Measurements from ENCODE around the gene GPR39. TPM values are rescaled to one million over a fixed set of nuclear protein-coding genes. Genes with fewer than 3 reads are reported as not detected.

The GPR39 gene
- total RNA-seq, 1 donor = 3.6 TPM

DNA sequence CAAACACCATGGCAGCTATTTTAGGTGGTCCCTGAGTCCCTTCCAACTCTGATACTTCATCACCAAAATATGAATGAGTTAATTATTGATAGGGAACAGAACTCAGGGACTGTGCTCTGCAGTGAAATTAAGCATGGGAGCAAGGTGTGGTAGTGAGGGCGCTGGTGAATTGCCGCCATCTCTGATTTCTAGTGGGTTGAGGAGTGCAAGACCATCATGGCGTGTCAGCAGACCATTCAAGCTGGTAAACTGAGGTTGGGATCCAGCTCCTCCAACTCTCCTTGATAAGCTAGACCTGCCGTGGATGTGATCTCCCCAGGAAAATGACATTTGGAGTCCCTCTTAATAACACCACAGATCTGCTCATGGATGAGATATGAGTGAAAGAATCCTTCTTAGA lies 183.0 kb downstream of the GPR39 start:
- no peaks in the 10 kb centered on the region for H3K4me1 ChIP-seq (ENCODE audit: insufficient read depth, low read length)
- H3K9me3 ChIP-seq (ENCODE audit: low read depth, low read length) = no peaks in the 10 kb centered on the region
- H3K79me2 ChIP-seq (ENCODE audit: insufficient read depth, low read length) = no peaks in the 10 kb centered on the region
- DNase-seq (ENCODE audit: insufficient read length, low spot score, missing footprints) = no peak
- H3K27me3 ChIP-seq (ENCODE audit: insufficient read depth, low read length) = no peaks in the 10 kb centered on the region
- no peak overlapping the region for H3K4me3 ChIP-seq (ENCODE audit: insufficient read depth, low read length)
- no peaks in the 10 kb centered on the region for H4K20me1 ChIP-seq (ENCODE audit: insufficient read depth, low read length)
- no peak overlapping the region for H3K4me2 ChIP-seq (ENCODE audit: insufficient read depth, low read length)
- TF ChIP-seq, protein P1, sequence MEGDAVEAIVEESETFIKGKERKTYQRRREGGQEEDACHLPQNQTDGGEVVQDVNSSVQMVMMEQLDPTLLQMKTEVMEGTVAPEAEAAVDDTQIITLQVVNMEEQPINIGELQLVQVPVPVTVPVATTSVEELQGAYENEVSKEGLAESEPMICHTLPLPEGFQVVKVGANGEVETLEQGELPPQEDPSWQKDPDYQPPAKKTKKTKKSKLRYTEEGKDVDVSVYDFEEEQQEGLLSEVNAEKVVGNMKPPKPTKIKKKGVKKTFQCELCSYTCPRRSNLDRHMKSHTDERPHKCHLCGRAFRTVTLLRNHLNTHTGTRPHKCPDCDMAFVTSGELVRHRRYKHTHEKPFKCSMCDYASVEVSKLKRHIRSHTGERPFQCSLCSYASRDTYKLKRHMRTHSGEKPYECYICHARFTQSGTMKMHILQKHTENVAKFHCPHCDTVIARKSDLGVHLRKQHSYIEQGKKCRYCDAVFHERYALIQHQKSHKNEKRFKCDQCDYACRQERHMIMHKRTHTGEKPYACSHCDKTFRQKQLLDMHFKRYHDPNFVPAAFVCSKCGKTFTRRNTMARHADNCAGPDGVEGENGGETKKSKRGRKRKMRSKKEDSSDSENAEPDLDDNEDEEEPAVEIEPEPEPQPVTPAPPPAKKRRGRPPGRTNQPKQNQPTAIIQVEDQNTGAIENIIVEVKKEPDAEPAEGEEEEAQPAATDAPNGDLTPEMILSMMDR (IDR thresholded peaks at IDR 0.05; ENCODE audit: extremely low read depth, low read depth, low read length) = no peak
- H2AFZ ChIP-seq (ENCODE audit: low read length) = no peak overlapping the region
- no peak overlapping the region for H3K27ac ChIP-seq (ENCODE audit: low read depth, low read length)
- no peaks in the 10 kb centered on the region for H3K36me3 ChIP-seq (ENCODE audit: insufficient read depth, low read length)

DNA sequence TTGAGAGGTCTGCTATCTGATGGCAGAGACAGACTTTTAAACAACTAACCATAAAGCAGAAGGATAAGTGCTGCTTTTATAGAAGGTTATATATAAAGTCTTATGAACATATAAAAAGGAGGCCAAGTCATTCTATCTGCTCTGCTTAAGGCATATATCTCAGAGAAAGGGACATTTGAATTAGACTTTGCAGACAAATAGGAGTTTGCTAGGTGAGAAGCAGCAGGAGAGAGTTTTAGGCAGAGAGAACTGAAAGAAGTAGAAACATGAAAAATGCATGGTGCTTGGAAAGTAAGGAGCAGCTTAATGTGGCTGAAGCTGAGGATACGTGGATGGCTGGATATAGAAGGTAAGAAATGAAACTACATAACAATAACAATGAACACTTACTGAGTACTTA lies 188.0 kb downstream of the GPR39 start:
- no peak overlapping the region for H3K27ac ChIP-seq (ENCODE audit: low read depth, low read length)
- no peaks in the 10 kb centered on the region for H4K20me1 ChIP-seq (ENCODE audit: insufficient read depth, low read length)
- no peak overlapping the region for H3K4me3 ChIP-seq (ENCODE audit: insufficient read depth, low read length)
- TF ChIP-seq, protein P1 (IDR thresholded peaks at IDR 0.05; ENCODE audit: extremely low read depth, low read depth, low read length) = no peak
- H3K79me2 ChIP-seq (ENCODE audit: insufficient read depth, low read length) = no peaks in the 10 kb centered on the region
- H3K36me3 ChIP-seq (ENCODE audit: insufficient read depth, low read length) = no peaks in the 10 kb centered on the region
- no peak overlapping the region for H3K4me2 ChIP-seq (ENCODE audit: insufficient read depth, low read length)
- no peak overlapping the region for H2AFZ ChIP-seq (ENCODE audit: low read length)
- H3K9me3 ChIP-seq (ENCODE audit: low read depth, low read length) = no peaks in the 10 kb centered on the region
- DNase-seq (ENCODE audit: insufficient read length, low spot score, missing footprints) = no peak
- H3K27me3 ChIP-seq (ENCODE audit: insufficient read depth, low read length) = no peaks in the 10 kb centered on the region
- no peaks in the 10 kb centered on the region for H3K4me1 ChIP-seq (ENCODE audit: insufficient read depth, low read length)

DNA sequence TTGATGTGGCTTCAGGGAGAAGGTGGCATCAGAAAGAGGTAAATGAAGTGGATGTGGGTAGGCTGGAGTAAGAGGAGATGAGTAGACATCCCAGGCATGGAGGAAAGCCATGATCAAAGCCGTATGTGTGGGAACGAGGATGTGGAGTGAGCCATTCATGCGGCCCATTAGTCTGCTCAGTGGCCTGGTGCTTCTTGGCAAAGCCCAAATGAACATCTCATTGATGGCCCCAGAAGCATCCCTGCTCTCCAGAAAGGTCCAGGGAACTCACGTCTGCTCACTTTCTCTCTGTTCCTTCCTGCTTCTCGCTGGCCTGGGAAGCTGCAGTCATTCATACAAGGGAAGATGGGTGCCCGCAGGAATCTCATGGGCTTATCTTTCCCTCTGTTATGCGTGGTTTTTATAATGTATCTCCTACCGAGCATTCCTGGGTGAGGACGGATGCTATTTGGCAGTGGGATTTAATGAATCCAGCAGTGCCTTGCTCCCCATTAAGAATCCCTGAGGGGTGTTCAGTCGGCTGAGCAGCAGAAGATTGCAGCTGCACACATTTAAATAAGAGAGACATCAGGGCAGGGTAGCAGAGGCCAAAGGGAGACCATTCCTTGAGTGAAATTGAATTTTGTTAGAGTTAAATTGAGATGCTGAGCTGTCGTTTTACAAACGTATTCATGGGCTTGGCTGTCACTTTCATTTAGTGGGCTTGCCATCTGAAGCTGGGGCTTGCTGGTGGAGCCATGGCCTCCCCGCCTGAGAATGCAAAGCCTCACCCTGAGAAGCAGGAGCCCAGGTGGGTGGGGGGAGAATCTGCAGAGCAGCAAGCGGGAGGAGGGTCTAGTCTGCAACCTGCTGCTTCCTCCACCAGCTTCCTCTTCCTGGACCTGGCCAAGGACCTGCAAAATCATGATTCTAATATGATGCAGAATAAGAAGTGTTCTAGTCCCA lies 188.9 kb downstream of the GPR39 start:
- Histone ChIP-seq H3K27me3 (ENCODE audit: insufficient read depth, low read length) (no peaks in the 10 kb centered on the region), H4K20me1 (ENCODE audit: insufficient read depth, low read length) (no peaks in the 10 kb centered on the region), H2AFZ (ENCODE audit: low read length) (no peak overlapping the region), H3K4me1 (ENCODE audit: insufficient read depth, low read length) (no peaks in the 10 kb centered on the region), H3K36me3 (ENCODE audit: insufficient read depth, low read length) (no peaks in the 10 kb centered on the region), H3K79me2 (ENCODE audit: insufficient read depth, low read length) (no peaks in the 10 kb centered on the region), H3K4me2 (ENCODE audit: insufficient read depth, low read length) (no peak overlapping the region), H3K9me3 (ENCODE audit: low read depth, low read length) (no peaks in the 10 kb centered on the region), H3K4me3 (ENCODE audit: insufficient read depth, low read length) (no peak overlapping the region), H3K27ac (ENCODE audit: low read depth, low read length) (no peak overlapping the region)
- DNase-seq (ENCODE audit: insufficient read length, low spot score, missing footprints) = no peak
- TF ChIP-seq, protein P1 (IDR thresholded peaks at IDR 0.05; ENCODE audit: extremely low read depth, low read depth, low read length) = no peak

DNA sequence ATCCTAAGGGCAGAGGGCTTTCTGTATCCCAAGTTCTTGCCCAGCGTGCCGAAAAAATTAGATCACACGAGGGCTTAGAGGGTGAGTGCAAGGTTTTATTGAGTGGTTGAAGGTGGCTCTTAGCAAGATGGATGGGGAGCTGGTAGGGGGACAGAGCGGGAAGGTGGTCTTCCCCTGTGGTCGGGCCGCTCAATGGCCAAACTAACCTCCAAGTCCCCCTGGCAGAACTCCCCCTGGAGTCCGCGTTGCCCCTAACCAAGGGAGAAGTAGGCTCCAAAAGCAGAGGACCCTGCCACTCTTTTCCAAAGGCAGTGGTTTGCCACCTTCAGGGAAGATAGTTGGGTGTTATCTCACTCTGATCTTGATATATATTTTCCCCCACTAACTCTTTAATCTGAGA lies 190.0 kb downstream of the GPR39 start:
- Histone ChIP-seq H3K4me2 (ENCODE audit: insufficient read depth, low read length) (no peak overlapping the region), H3K4me1 (ENCODE audit: insufficient read depth, low read length) (no peaks in the 10 kb centered on the region), H3K9me3 (ENCODE audit: low read depth, low read length) (no peaks in the 10 kb centered on the region), H3K4me3 (ENCODE audit: insufficient read depth, low read length) (no peak overlapping the region), H3K27ac (ENCODE audit: low read depth, low read length) (no peak overlapping the region), H2AFZ (ENCODE audit: low read length) (no peak overlapping the region), H3K27me3 (ENCODE audit: insufficient read depth, low read length) (no peaks in the 10 kb centered on the region), H3K79me2 (ENCODE audit: insufficient read depth, low read length) (no peaks in the 10 kb centered on the region), H3K36me3 (ENCODE audit: insufficient read depth, low read length) (no peaks in the 10 kb centered on the region), H4K20me1 (ENCODE audit: insufficient read depth, low read length) (no peaks in the 10 kb centered on the region)
- TF ChIP-seq, protein P1 (IDR thresholded peaks at IDR 0.05; ENCODE audit: extremely low read depth, low read depth, low read length) = no peak
- no peak for DNase-seq (ENCODE audit: insufficient read length, low spot score, missing footprints)
